ENCODE measurements around the gene ARAP1. TPM values are rescaled to one million over a fixed set of nuclear protein-coding genes. Genes with fewer than 3 reads are reported as not detected.

ARAP1 gene
- total and polyA plus RNA-seq, 2 of the 8 experiments (the other 6 are each of a cell fraction or from before 2014, with no cell fraction given) = 25.7 to 61.6 TPM

GRCh38 chr11:72726266-72727220 is 25.7 kb downstream of the ARAP1 start (continued):
- TF ChIP-seq CTCF (IDR thresholded peaks at IDR 0.05; ENCODE audit: control extremely low read depth in 1 of 3, insufficient read depth in 1 of 3, low read depth in 1 of 3, low read length in 3 of 3) (no peak), SP4 (IDR thresholded peaks at IDR 0.05; ENCODE audit: low read length) (no peak), CEBPB (IDR thresholded peaks at IDR 0.05; ENCODE audit: low read depth, low read length) (no peak), CBX8 (IDR thresholded peaks at IDR 0.05; ENCODE audit: borderline replicate concordance, low read depth, low read length) (no peak), TCF12 (IDR thresholded peaks at IDR 0.05; ENCODE audit: low read depth, low read length) (no peak), TAF7 (optimal IDR thresholded peaks at IDR 0.05; ENCODE audit: borderline replicate concordance, low read depth, low read length) (no peak), HDAC6 (IDR thresholded peaks at IDR 0.05; ENCODE audit: low read depth, low read length) (no peak), USF2 (IDR thresholded peaks at IDR 0.05; ENCODE audit: low read length) (no peak)

Data from H1 (cell line).